Suprapubic skin (tissue), 4 donors: Measurements from ENCODE around the gene RCN1.

ENCODE experiments used
- CTCF ChIP-seq, 2 donors: fragments of 200-600 bp in 1 of 2; fragments of 450-650 bp in 1 of 2; sonication (generic) in 1 of 2; IDR thresholded peaks; one replicate each; pipeline ENCODE4 v1.5.1; 2016 to 2019; ENCODE audit warnings: antibody characterized with exemption in 2 of 2, mild to moderate bottlenecking in 1 of 2, moderate library complexity in 1 of 2
- EP300 ChIP-seq: sonication (generic); formaldehyde crosslinking; IDR thresholded peaks from one replicate; pipeline ENCODE4 v1.6.1; 2017; ENCODE audit warnings: antibody characterized with exemption
- POLR2A ChIP-seq, 2 donors: fragments of 450-650 bp; IDR thresholded peaks; one replicate each; pipeline ENCODE4 v1.6.1; 2017; ENCODE audit warnings: antibody characterized with exemption in 2 of 2, mild to moderate bottlenecking in 2 of 2, moderate library complexity in 2 of 2
- POLR2AphosphoS5 ChIP-seq, 3 donors: sonication (generic); formaldehyde crosslinking; IDR thresholded peaks; one replicate each; pipeline ENCODE4 v1.6.1; 2017; ENCODE audit warnings: antibody characterized with exemption in 3 of 3

DNA sequence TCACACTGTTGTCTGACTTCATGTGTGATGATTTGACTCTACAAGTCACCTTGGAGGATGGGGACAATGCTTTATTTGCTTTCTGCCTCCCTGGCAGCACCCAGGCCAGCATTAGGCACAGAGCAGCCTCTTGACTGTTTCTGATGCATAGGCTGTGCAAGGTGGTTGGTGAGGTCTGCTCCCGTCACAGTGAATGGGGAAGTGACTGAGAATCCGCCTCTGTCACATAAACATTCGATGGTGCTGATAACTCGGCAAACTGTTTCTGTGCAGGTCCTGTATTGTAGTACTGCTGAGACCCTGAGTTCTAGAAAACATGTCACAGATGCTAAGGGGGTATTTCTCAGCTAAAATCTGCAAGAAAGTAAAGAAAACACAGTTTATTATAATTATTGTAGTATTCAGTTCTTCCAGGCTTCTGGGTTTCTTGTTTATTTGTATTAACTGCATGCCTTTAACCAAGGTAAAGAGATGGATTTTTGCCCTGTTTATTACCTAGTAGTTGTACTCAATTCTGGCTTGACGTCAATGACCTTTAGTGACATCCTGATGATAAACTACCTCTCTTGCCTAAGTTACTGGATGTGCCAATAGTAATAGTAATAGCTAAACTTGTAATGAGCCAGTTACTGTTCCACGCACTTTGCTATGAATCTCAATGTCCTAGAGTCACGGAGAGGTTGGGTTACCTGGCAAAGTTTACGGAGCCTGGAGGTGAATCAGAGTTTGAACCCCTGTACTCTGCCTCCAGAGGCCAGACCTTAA lies 24.8 kb upstream of the RCN1 start:
- TF ChIP-seq POLR2A (IDR thresholded peaks at IDR 0.05), result no peak
- TF ChIP-seq CTCF (IDR thresholded peaks at IDR 0.05), result no peak
- TF ChIP-seq POLR2AphosphoS5 (IDR thresholded peaks at IDR 0.05), result no peak
- no peak for TF ChIP-seq EP300
